Type B pancreatic cell (in vitro differentiated cells): ENCODE data around the gene PLEKHG4B. TPM values are rescaled to one million over a fixed set of nuclear protein-coding genes. Genes with fewer than 3 reads are reported as not detected.

Experiments
- DNase-seq: peaks from one replicate; pipeline ENCODE4 v3.0.0; 2021; ENCODE audit warnings: mixed read lengths; ENCODE audit not compliant: unreplicated experiment; ENCODE audit errors: extremely low spot score
- H3K27ac Mint-ChIP-seq: 2 replicates; pipeline ENCODE4 v1.8.0; 2021; ENCODE audit warnings: mild to moderate bottlenecking, mixed read lengths
- H3K27me3 Mint-ChIP-seq: 2 replicates; pipeline ENCODE4 v1.8.0; 2021; ENCODE audit warnings: mixed read lengths
- H3K36me3 Mint-ChIP-seq: 2 replicates; pipeline ENCODE4 v1.8.0; 2021; ENCODE audit warnings: mixed read lengths
- H3K4me1 Mint-ChIP-seq: one replicate; pipeline ENCODE4 v1.8.0; 2021; ENCODE audit warnings: mixed read lengths; ENCODE audit not compliant: unreplicated experiment
- H3K4me3 Mint-ChIP-seq: 2 replicates; pipeline ENCODE4 v1.8.0; 2021; ENCODE audit warnings: mild to moderate bottlenecking, mixed read lengths
- H3K9me3 Mint-ChIP-seq: 2 replicates; pipeline ENCODE4 v1.8.0; 2021; ENCODE audit warnings: mixed read lengths
- CTCF ChIP-seq: fragments of 200-600 bp; sonication (generic); conservative IDR thresholded peaks from 2 replicates; pipeline ENCODE4 v1.5.0; 2021; ENCODE audit warnings: antibody characterized with exemption, mild to moderate bottlenecking
- total RNA-seq: library from RNA; stranded (reverse); gene quantifications from 2 replicates; pipeline ENCODE4 v1.2.1, GENCODE V29; 2021; ENCODE audit warnings: low replicate concordance

The PLEKHG4B gene
- total RNA-seq, 1 donor from 2014 or later, result 32.8 TPM

GRCh38 chr5:166441-167372, 74.7 kb downstream of the PLEKHG4B start:
- TF ChIP-seq CTCF, result no peak
- H3K27me3 Mint-ChIP-seq, result no peaks in the 10 kb centered on the region
- DNase-seq, result no peak

GRCh38 chr5:167511-167910, 75.5 kb downstream of the PLEKHG4B start:
- no peak for DNase-seq
- no peak for TF ChIP-seq CTCF
- Mint-ChIP-seq H3K4me3 (no peak overlapping the region), H3K36me3 (peaks cover 10% of the 10 kb centered on the region), H3K9me3 (no peaks in the 10 kb centered on the region), H3K4me1 (peaks cover 4% of the 10 kb centered on the region), H3K27me3 (no peaks in the 10 kb centered on the region), H3K27ac (no peak overlapping the region)

More at GRCh38 chr5:166441-167372, 74.7 kb downstream of the PLEKHG4B start:
- Mint-ChIP-seq H3K9me3 (no peaks in the 10 kb centered on the region), H3K4me1 (peaks cover 4% of the 10 kb centered on the region), H3K4me3 (no peak overlapping the region), H3K27ac (no peak overlapping the region), H3K36me3 (peaks cover 10% of the 10 kb centered on the region)

- DNase-seq, result no peak
- H3K27me3 Mint-ChIP-seq, result no peaks in the 10 kb centered on the region
- no peak overlapping the region for H3K27ac Mint-ChIP-seq
- no peak for TF ChIP-seq CTCF
- H3K4me1 Mint-ChIP-seq, result peaks cover 4% of the 10 kb centered on the region
- peaks cover 10% of the 10 kb centered on the region for H3K36me3 Mint-ChIP-seq
- no peaks in the 10 kb centered on the region for H3K9me3 Mint-ChIP-seq
- H3K4me3 Mint-ChIP-seq, result no peak overlapping the region
Measured at GRCh38 chr5:167982-168660, 76.2 kb downstream of the PLEKHG4B start.

- no peaks in the 10 kb centered on the region for H3K27me3 Mint-ChIP-seq
- TF ChIP-seq CTCF, result no peak
- H3K9me3 Mint-ChIP-seq, result no peaks in the 10 kb centered on the region
- DNase-seq, result no peak
- no peak overlapping the region for H3K4me3 Mint-ChIP-seq
- peaks cover 8% of the 10 kb centered on the region for H3K36me3 Mint-ChIP-seq
- no peak overlapping the region for H3K27ac Mint-ChIP-seq
- peaks cover 9% of the 10 kb centered on the region for H3K4me1 Mint-ChIP-seq
Measured at GRCh38 chr5:169071-169727, 77.2 kb downstream of the PLEKHG4B start.

- DNase-seq, result no peak
- H3K27me3 Mint-ChIP-seq, result no peaks in the 10 kb centered on the region
- peaks cover 9% of the 10 kb centered on the region for H3K4me1 Mint-ChIP-seq
- no peak overlapping the region for H3K4me3 Mint-ChIP-seq
- H3K36me3 Mint-ChIP-seq, result peaks cover 6% of the 10 kb centered on the region
- no peaks in the 10 kb centered on the region for H3K9me3 Mint-ChIP-seq
- no peak overlapping the region for H3K27ac Mint-ChIP-seq
- TF ChIP-seq CTCF, result no peak
Measured at GRCh38 chr5:169728-170094, 77.7 kb downstream of the PLEKHG4B start.
